GM12801 (cell line): ENCODE results near the gene LCN10.

Experiments
- CTCF ChIP-seq: IDR thresholded peaks from one replicate; pipeline ENCODE4 v1.5.1; 2011; ENCODE audit warnings: control low read depth; ENCODE audit not compliant: insufficient read length; ENCODE audit errors: extremely low read depth

The LCN10 gene

DNA sequence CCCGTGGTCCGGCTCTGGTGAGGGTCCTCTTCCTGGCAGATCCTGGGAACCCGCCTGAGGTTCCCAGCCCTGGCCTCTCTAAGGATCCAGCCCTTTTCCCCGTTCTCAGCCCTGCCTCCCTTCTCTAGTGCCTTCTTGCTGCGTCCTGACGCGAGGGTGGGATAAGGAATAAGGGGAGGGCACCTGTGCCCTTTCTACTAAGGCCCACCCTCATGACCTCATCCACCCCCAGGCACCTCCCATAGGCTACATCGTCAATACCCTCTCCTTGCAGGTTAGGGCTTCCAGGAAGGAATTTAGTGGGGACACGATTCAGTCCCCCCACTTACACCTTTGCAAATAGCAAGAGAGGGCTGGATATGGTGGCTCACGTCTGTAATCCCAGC, 41.1 kb downstream of the LCN10 start:
- no peak for TF ChIP-seq CTCF

- TF ChIP-seq CTCF: no peak
Measured at GRCh38 chr9:136700959-136701667, 41.6 kb downstream of the LCN10 start.

GRCh38 chr9:136700304-136700703, 42.4 kb downstream of the LCN10 start:
- TF ChIP-seq CTCF: no peak

- TF ChIP-seq CTCF: no peak
Measured at GRCh38 chr9:136698635-136699246, 44.0 kb downstream of the LCN10 start.

- TF ChIP-seq CTCF: no peak
Measured at GRCh38 chr9:136697821-136698526, 44.8 kb downstream of the LCN10 start.

- TF ChIP-seq CTCF: no peak
Measured at GRCh38 chr9:136697146-136697820, 45.5 kb downstream of the LCN10 start.

GRCh38 chr9:136696502-136696901, 46.2 kb downstream of the LCN10 start:
- no peak for TF ChIP-seq CTCF
